AML-193 (cell line): ENCODE measurements around the gene ARF5.

Experiments
- DNase-seq, 2 experiments: peaks; one replicate each; lab custom pipeline; 2025; lab: John Stamatoyannopoulos, UW

Gene ARF5

GRCh38 chr7:127588697-127589482 is 679 bp downstream of the ARF5 start:
- DNase-seq = no peak

GRCh38 chr7:127589896-127590295 is 1.7 kb downstream of the ARF5 start:
- DNase-seq = peak in 1 of 2 experiments; percentile 8

- DNase-seq = no peak
Measured at GRCh38 chr7:127591189-127591588, 3.0 kb downstream of the ARF5 start.

- DNase-seq = no peak
Measured at GRCh38 chr7:127591591-127591990, 3.4 kb downstream of the ARF5 start.

GRCh38 chr7:127592550-127592949 is 4.3 kb downstream of the ARF5 start:
- no peak for DNase-seq

- peak; percentile 95 to 96 for DNase-seq
Measured at GRCh38 chr7:127594490-127594889, 6.3 kb downstream of the ARF5 start.

GRCh38 chr7:127595737-127596136 is 7.5 kb downstream of the ARF5 start:
- DNase-seq = no peak

- DNase-seq = no peak
Measured at GRCh38 chr7:127598318-127598717, 10.1 kb downstream of the ARF5 start.

GRCh38 chr7:127600885-127601284 is 12.7 kb downstream of the ARF5 start:
- no peak for DNase-seq

GRCh38 chr7:127608446-127608845 is 20.2 kb downstream of the ARF5 start:
- no peak for DNase-seq

- DNase-seq = no peak
Measured at GRCh38 chr7:127609297-127609696, 21.1 kb downstream of the ARF5 start.

- no peak for DNase-seq
Measured at GRCh38 chr7:127612263-127612662, 24.1 kb downstream of the ARF5 start.

GRCh38 chr7:127616724-127617123 is 28.5 kb downstream of the ARF5 start:
- DNase-seq = no peak

GRCh38 chr7:127618042-127618441 is 29.8 kb downstream of the ARF5 start, which contains the start of gene PAX4:
Gene PAX4 (minus strand): TSS chr7:127618142. CDS start chr7:127615928, 2,214 bp downstream.
- DNase-seq = no peak

GRCh38 chr7:127618775-127619174 is 30.6 kb downstream of the ARF5 start:
- DNase-seq = no peak

GRCh38 chr7:127619681-127620405 is 31.6 kb downstream of the ARF5 start:
- DNase-seq = no peak

- no peak for DNase-seq
Measured at GRCh38 chr7:127620406-127621233, 32.4 kb downstream of the ARF5 start.

GRCh38 chr7:127625331-127625730 is 37.1 kb downstream of the ARF5 start:
- DNase-seq = no peak

- DNase-seq = no peak
Measured at GRCh38 chr7:127628445-127628844, 40.2 kb downstream of the ARF5 start.

- DNase-seq = peak; percentile 35 to 40
Measured at GRCh38 chr7:127629268-127629854, 41.1 kb downstream of the ARF5 start.

GRCh38 chr7:127632276-127632910 is 44.2 kb downstream of the ARF5 start:
- DNase-seq = no peak
